ENCODE data around the gene ANTKMT.

GRCh38 chr16:686459-687260 lies 34.3 kb upstream of the ANTKMT start:
- TF ChIP-seq CTCF (IDR thresholded peaks at IDR 0.05) (no peak), POLR2A (IDR thresholded peaks at IDR 0.05) (no peak), POLR2AphosphoS5 (IDR thresholded peaks at IDR 0.05) (no peak), EP300 (IDR thresholded peaks at IDR 0.05) (no peak)

Data from sigmoid colon (tissue), 4 donors.